AG04449 (cell line): Measurements from ENCODE around the gene RUNX1.

Experiments used
- CTCF ChIA-PET: fragments of 350-600 bp; formaldehyde crosslinking; extraction: SDS; loops from one replicate; lab custom pipeline; 2021; ENCODE audit warnings: antibody characterized with exemption; lab: Yijun Ruan, JAX
- POLR2A ChIA-PET: fragments of 400-600, 350-600 bp; formaldehyde crosslinking; extraction: SDS; loops from one replicate; lab custom pipeline; 2020; ENCODE audit warnings: antibody characterized with exemption, inconsistent platforms; lab: Yijun Ruan, JAX
- DNase-seq: peaks from one replicate; pipeline ENCODE4 v3.0.0-alpha.2; 2010; ENCODE audit warnings: low read depth, low spot score
- H3K4me3 ChIP-seq: 2 replicates; pipeline ENCODE4 v1.5.1; 2011; ENCODE audit warnings: low read depth, mild to moderate bottlenecking, control low read depth, low read length
- TF ChIP-seq, protein P1 (sequence below): IDR thresholded peaks from one replicate; pipeline ENCODE4 v1.5.1; 2011; ENCODE audit warnings: mild to moderate bottlenecking, moderate library complexity, low read length, control low read depth, inconsistent platforms; ENCODE audit not compliant: insufficient read depth; ENCODE audit errors: missing control alignments

Gene RUNX1

DNA sequence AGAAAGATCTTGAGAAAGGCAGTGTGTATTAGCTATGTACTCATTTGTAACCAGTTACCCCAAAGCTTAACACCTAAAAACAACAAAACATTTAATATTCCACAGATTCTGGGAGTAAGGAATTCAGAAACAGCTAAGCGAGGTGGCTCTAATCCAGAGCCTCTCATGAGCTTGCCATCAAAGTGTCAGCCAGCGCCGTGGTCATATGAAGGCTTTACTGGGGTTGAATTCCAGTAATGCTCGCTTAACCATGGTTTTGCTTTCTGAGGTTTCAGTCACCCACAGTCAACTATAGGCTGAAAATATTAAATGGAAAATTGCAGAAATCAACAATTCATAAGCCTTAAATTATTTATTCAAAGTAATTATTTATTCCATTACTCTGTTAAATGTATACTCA is 278.5 kb downstream of the RUNX1 start:
- TF ChIP-seq, protein P1, sequence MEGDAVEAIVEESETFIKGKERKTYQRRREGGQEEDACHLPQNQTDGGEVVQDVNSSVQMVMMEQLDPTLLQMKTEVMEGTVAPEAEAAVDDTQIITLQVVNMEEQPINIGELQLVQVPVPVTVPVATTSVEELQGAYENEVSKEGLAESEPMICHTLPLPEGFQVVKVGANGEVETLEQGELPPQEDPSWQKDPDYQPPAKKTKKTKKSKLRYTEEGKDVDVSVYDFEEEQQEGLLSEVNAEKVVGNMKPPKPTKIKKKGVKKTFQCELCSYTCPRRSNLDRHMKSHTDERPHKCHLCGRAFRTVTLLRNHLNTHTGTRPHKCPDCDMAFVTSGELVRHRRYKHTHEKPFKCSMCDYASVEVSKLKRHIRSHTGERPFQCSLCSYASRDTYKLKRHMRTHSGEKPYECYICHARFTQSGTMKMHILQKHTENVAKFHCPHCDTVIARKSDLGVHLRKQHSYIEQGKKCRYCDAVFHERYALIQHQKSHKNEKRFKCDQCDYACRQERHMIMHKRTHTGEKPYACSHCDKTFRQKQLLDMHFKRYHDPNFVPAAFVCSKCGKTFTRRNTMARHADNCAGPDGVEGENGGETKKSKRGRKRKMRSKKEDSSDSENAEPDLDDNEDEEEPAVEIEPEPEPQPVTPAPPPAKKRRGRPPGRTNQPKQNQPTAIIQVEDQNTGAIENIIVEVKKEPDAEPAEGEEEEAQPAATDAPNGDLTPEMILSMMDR: no peak
- ChIA-PET POLR2A (interaction anchor here (0.5 kb wide), 1 partner anchor 1257 kb away, joined by 5 read pairs; no protein-coding TSS in a partner anchor), CTCF (interaction anchor here (2.9 kb wide), 1 partner anchor 25 kb away, joined by 10 read pairs; no protein-coding TSS in a partner anchor)
- no peak overlapping the region for H3K4me3 ChIP-seq
- DNase-seq: no peak

DNA sequence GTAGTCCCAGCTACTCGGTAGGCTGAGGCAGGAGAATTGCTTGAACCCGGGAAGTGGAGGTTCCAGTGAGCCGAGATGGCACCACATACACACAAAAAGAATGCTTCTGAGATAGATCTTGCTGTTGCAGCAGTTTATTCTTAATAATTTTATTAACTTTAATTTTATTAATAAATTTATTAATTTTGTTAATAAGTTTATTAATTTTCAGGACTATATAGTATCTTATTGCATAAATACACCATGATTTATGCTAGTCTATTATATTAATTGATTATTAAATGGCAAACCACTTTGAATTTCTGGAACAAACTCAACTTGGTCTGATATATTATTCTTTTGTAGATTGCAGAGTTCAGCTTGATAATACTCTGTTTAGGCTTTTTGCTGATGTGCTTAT is 280.8 kb downstream of the RUNX1 start:
- ChIA-PET CTCF (interaction anchor here (1.4 to 2.9 kb wide), 2 partner anchors 22 to 23 kb away, joined by 4 to 10 read pairs; no protein-coding TSS in a partner anchor), POLR2A (no interaction called here)
- DNase-seq: no peak
- no peak overlapping the region for H3K4me3 ChIP-seq
- TF ChIP-seq, protein P1: no peak

DNA sequence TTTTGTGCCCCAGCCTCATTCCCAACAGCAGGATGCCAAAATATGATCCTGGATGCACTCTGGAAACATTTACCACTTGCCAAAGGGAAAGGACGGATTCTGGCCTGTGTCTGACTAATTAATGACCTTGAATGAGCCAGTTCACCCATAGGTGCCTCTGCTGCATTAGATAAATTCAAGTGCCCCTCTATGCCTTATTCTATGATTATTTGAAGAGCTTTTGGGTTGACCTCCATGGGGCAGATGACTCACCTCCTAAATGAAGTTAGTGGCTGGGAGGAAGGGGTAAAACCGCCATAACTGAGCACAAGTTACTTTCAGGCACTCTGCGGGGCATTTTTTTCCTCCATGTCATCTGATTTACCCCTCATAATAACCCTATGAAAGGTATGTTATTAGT is 282.2 kb downstream of the RUNX1 start:
- no peak for DNase-seq
- no peak overlapping the region for H3K4me3 ChIP-seq
- TF ChIP-seq, protein P1: no peak
- ChIA-PET POLR2A (no interaction called here), CTCF (interaction anchor here (1.1 to 1.4 kb wide), 2 partner anchors 10 to 21 kb away, joined by 4 read pairs; no protein-coding TSS in a partner anchor)

DNA sequence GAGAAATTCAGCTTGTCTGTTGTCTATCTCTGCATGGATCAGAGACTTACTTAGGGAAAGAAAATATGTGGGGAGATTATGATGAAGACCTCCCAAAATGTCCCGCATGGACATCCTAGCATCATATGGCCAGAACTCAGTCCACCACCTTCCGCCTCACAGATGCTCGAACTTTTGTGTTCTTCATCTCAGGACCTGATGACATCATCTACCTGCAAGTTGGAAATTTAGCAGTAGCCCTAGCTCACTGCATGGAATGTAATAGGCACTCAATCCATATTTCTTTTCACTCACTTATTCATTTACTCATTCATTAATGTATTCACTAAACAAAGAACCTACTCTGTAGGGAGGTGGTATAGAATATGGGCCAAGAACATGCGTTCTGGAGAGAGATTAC is 283.5 kb downstream of the RUNX1 start:
- TF ChIP-seq, protein P1: no peak
- H3K4me3 ChIP-seq: no peak overlapping the region
- ChIA-PET POLR2A (no interaction called here), CTCF (interaction anchor here (1.0 kb wide), 1 partner anchor 20 kb away, joined by 4 read pairs; no protein-coding TSS in a partner anchor)
- no peak for DNase-seq

DNA sequence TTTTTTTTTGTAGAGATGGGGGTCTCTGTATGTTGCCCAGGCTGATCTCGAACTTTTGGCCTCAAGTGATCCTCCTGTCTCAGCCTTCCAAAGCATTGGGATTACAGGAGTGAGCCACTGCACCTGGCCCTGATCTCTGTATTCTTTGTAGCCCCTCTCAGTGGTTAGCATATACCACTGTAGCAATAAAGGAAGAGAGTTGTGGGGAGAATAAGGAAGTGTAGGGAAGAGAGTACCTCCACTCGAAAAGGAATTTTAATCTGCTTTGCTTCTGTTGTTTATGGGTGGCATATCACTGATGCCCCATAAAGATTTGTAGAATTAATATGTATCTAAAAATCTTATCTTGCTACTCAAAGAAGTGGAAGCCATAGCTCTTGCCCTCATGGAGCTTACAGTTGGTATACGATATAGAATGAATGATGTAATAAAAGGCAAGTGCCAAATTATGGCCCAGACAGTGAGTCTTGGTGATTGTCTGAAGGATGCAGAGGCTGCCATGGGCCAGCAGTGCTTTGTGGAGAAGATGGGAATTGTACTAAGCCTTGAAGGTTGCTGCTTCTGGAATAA is 284.3 kb downstream of the RUNX1 start:
- no peak overlapping the region for H3K4me3 ChIP-seq
- CTCF ChIA-PET: interaction anchor here (1.0 kb wide), 1 partner anchor 20 kb away, joined by 4 read pairs; no protein-coding TSS in a partner anchor
- TF ChIP-seq, protein P1: no peak
- DNase-seq: no peak
- POLR2A ChIA-PET: no interaction called here

DNA sequence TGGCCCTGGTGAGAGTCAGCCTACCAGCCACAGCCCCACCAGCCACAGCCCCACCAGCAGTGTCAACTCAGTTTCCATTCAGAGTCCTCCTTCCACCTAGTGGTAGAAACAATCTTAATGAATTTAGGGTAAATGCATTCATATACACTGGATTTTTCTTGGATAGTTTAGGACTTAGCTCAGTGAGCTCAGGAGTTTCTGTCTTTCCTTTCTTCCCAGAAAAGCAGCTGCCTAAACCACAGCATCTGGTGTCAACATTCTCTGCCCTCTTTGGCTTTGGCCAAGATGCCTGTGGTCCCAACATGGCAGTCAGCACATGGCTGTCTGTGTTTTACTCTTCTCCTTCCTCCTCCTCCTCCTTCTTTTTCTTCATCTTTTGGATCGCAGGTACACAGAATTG is 286.3 kb downstream of the RUNX1 start:
- TF ChIP-seq, protein P1: peak; percentile 27
- peak; percentile 49 for DNase-seq
- ChIA-PET CTCF (interaction anchor here (0.9 to 10.3 kb wide), 4 partner anchors 18 to 69 kb away, joined by 3 to 85 read pairs (median 4); no protein-coding TSS in a partner anchor), POLR2A (interaction anchor here (0.8 kb wide), 1 partner anchor 126 kb away, joined by 3 read pairs; no protein-coding TSS in a partner anchor)
- no peak overlapping the region for H3K4me3 ChIP-seq
